ENCODE data around the gene MKS1.

MKS1 gene

DNA sequence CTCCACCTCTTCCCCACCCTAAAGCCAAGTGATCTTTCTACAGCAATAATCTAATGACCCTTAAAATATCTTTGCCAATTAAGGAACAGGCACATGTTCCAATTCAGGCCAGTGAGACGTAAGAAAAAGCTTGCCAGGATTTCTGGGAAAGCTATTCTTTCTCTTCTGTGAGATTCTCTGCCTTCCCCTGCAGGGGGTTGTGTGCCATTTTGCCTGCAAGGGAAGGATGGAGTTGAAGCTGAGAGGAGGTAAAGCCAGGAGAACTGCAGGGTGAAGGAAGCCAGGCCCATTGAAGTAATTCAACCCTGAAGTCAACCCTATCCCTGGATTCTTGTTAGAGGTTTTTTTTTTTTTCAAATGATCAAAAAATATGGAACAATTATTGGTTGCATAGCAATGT, 10.3 kb upstream of the MKS1 start:
- Histone ChIP-seq H3K4me1 (ENCODE audit: insufficient read depth, low read length, poor library complexity, severe bottlenecking) (no peaks in the 10 kb centered on the region), H3K4me3 (ENCODE audit: low read length, poor library complexity, severe bottlenecking) (no peak overlapping the region), H3K4me2 (ENCODE audit: low read depth, low read length, poor library complexity, severe bottlenecking) (no peak overlapping the region), H3K36me3 (ENCODE audit: insufficient read depth, low read length) (no peaks in the 10 kb centered on the region), H2AFZ (ENCODE audit: low read length) (no peak overlapping the region), H3K9me2 (replicated peaks; ENCODE audit: low read depth, low read length) (no peaks in the 10 kb centered on the region), H3K27me3 (ENCODE audit: insufficient read depth, low read length, poor library complexity, severe bottlenecking) (no peaks in the 10 kb centered on the region), H4K20me1 (ENCODE audit: insufficient read depth, low read length, poor library complexity, severe bottlenecking) (no peaks in the 10 kb centered on the region), H3F3A (ENCODE audit: low read depth) (no peaks in the 10 kb centered on the region), H3K79me2 (ENCODE audit: insufficient read depth, low read length) (no peaks in the 10 kb centered on the region), H3K9ac (ENCODE audit: low read depth, low read length, poor library complexity, severe bottlenecking) (no peak overlapping the region), H3K9me3 (ENCODE audit: insufficient read depth, low read depth, low read length) (no peaks in the 10 kb centered on the region)
- TF ChIP-seq, protein P1, sequence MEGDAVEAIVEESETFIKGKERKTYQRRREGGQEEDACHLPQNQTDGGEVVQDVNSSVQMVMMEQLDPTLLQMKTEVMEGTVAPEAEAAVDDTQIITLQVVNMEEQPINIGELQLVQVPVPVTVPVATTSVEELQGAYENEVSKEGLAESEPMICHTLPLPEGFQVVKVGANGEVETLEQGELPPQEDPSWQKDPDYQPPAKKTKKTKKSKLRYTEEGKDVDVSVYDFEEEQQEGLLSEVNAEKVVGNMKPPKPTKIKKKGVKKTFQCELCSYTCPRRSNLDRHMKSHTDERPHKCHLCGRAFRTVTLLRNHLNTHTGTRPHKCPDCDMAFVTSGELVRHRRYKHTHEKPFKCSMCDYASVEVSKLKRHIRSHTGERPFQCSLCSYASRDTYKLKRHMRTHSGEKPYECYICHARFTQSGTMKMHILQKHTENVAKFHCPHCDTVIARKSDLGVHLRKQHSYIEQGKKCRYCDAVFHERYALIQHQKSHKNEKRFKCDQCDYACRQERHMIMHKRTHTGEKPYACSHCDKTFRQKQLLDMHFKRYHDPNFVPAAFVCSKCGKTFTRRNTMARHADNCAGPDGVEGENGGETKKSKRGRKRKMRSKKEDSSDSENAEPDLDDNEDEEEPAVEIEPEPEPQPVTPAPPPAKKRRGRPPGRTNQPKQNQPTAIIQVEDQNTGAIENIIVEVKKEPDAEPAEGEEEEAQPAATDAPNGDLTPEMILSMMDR (conservative IDR thresholded peaks at IDR 0.05; ENCODE audit: low read length): no peak
- no peak for TF ChIP-seq EZH2phosphoT487 (IDR thresholded peaks at IDR 0.05; ENCODE audit: borderline replicate concordance)

- Histone ChIP-seq H4K20me1 (ENCODE audit: insufficient read depth, low read length, poor library complexity, severe bottlenecking) (no peaks in the 10 kb centered on the region), H3K4me1 (ENCODE audit: insufficient read depth, low read length, poor library complexity, severe bottlenecking) (no peaks in the 10 kb centered on the region), H3K9me3 (ENCODE audit: insufficient read depth, low read depth, low read length) (no peaks in the 10 kb centered on the region), H3K4me2 (ENCODE audit: low read depth, low read length, poor library complexity, severe bottlenecking) (no peak overlapping the region), H2AFZ (ENCODE audit: low read length) (no peak overlapping the region), H3K27me3 (ENCODE audit: insufficient read depth, low read length, poor library complexity, severe bottlenecking) (no peaks in the 10 kb centered on the region), H3K36me3 (ENCODE audit: insufficient read depth, low read length) (no peaks in the 10 kb centered on the region), H3K4me3 (ENCODE audit: low read length, poor library complexity, severe bottlenecking) (no peak overlapping the region), H3K9me2 (replicated peaks; ENCODE audit: low read depth, low read length) (no peaks in the 10 kb centered on the region), H3K79me2 (ENCODE audit: insufficient read depth, low read length) (no peaks in the 10 kb centered on the region), H3K9ac (ENCODE audit: low read depth, low read length, poor library complexity, severe bottlenecking) (no peak overlapping the region), H3F3A (ENCODE audit: low read depth) (no peaks in the 10 kb centered on the region)
- TF ChIP-seq EZH2phosphoT487 (IDR thresholded peaks at IDR 0.05; ENCODE audit: borderline replicate concordance): no peak
- TF ChIP-seq, protein P1 (conservative IDR thresholded peaks at IDR 0.05; ENCODE audit: low read length): no peak
These were observed 9.6 kb upstream of the MKS1 start for GRCh38 chr17:58228679-58229078.

DNA sequence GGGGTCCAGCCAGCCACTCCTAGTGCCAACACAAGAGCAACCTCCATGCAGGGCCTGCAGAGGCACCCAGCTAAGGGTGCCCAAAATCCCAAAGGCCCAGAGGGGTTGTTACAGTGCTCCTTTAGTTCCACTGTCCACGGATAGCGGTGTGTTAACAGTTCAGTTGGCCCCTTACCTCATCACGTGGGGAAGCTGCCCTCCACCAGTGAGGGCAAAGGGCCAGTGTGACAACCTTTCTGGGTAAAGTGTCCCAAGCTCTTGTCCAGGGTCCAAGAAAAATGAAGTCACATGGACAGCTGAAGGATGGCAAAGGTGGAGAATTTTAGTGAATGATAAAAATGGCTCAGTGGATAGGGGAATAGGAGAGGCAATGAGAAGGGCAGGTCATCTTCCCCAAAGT, 8.7 kb upstream of the MKS1 start:
- Histone ChIP-seq H2AFZ (ENCODE audit: low read length) (no peak overlapping the region), H3K4me2 (ENCODE audit: low read depth, low read length, poor library complexity, severe bottlenecking) (no peak overlapping the region), H3K4me3 (ENCODE audit: low read length, poor library complexity, severe bottlenecking) (no peak overlapping the region), H3F3A (ENCODE audit: low read depth) (no peaks in the 10 kb centered on the region), H3K4me1 (ENCODE audit: insufficient read depth, low read length, poor library complexity, severe bottlenecking) (no peaks in the 10 kb centered on the region), H3K79me2 (ENCODE audit: insufficient read depth, low read length) (no peaks in the 10 kb centered on the region), H3K9me3 (ENCODE audit: insufficient read depth, low read depth, low read length) (no peaks in the 10 kb centered on the region), H3K9ac (ENCODE audit: low read depth, low read length, poor library complexity, severe bottlenecking) (no peak overlapping the region), H3K9me2 (replicated peaks; ENCODE audit: low read depth, low read length) (no peaks in the 10 kb centered on the region), H4K20me1 (ENCODE audit: insufficient read depth, low read length, poor library complexity, severe bottlenecking) (no peaks in the 10 kb centered on the region), H3K27me3 (ENCODE audit: insufficient read depth, low read length, poor library complexity, severe bottlenecking) (no peaks in the 10 kb centered on the region), H3K36me3 (ENCODE audit: insufficient read depth, low read length) (no peaks in the 10 kb centered on the region)
- TF ChIP-seq, protein P1 (conservative IDR thresholded peaks at IDR 0.05; ENCODE audit: low read length): no peak
- TF ChIP-seq EZH2phosphoT487 (IDR thresholded peaks at IDR 0.05; ENCODE audit: borderline replicate concordance): no peak
